Keratinocyte (primary cell): ENCODE data around the gene GANAB. TPM values are rescaled to one million over a fixed set of nuclear protein-coding genes. Genes with fewer than 3 reads are reported as not detected.
A peak's percentile ranks its signal among the peaks of the same experiment; 100 is the strongest.

Experiments used
- DNase-seq: peaks from one replicate; pipeline ENCODE4 v3.0.0-alpha.2; 2011; ENCODE audit warnings: low read depth, missing footprints, low spot score
- FAIRE-seq: peaks from 2 replicates; lab custom pipeline; 2011; peaks lifted over from hg19 to GRCh38; lab: Jason Lieb, UNC
- H2AFZ ChIP-seq: 2 replicates; pipeline ENCODE4 v1.6.0; 2012; ENCODE audit warnings: low read length, control low read depth, inconsistent platforms; ENCODE audit not compliant: control insufficient read depth
- H3K27ac ChIP-seq: 2 replicates; pipeline ENCODE4 v1.5.1; 2011; ENCODE audit warnings: low read length; ENCODE audit not compliant: control insufficient read depth, insufficient read depth
- H3K27me3 ChIP-seq: 3 replicates; pipeline ENCODE4 v1.6.0; 2011; ENCODE audit warnings: low read length; ENCODE audit not compliant: control insufficient read depth, insufficient read depth; ENCODE audit errors: extremely low read depth
- H3K36me3 ChIP-seq, 2 experiments: 2 replicates in 1 of 2; 3 replicates in 1 of 2; pipeline ENCODE4 v1.5.1; 2011; ENCODE audit warnings: low read length in 2 of 2, mild to moderate bottlenecking in 1 of 2; ENCODE audit not compliant: control insufficient read depth in 2 of 2, insufficient read depth in 2 of 2; ENCODE audit errors: extremely low read depth in 1 of 2
- H3K4me1 ChIP-seq: 3 replicates; pipeline ENCODE4 v1.5.1; 2011; ENCODE audit warnings: low read length; ENCODE audit not compliant: control insufficient read depth, insufficient read depth; ENCODE audit errors: extremely low read depth
- H3K4me2 ChIP-seq: 3 replicates; pipeline ENCODE4 v1.6.0; 2011; ENCODE audit warnings: low read depth, low read length; ENCODE audit not compliant: control insufficient read depth, insufficient read depth; ENCODE audit errors: extremely low read depth
- H3K4me3 ChIP-seq, 3 experiments: fragments of 200-600 bp in 1 of 3; sonication (generic) in 1 of 3; 2 replicates in 2 of 3; 3 replicates in 1 of 3; pipeline ENCODE4 v1.5.1; 2011 to 2016; ENCODE audit warnings: low read length in 3 of 3, mild to moderate bottlenecking in 3 of 3, control low read depth in 2 of 3, inconsistent platforms in 1 of 3, low read depth in 1 of 3, mixed read lengths in 1 of 3, mixed run types in 1 of 3, moderate library complexity in 1 of 3; ENCODE audit not compliant: control insufficient read depth in 2 of 3, insufficient read depth in 2 of 3; ENCODE audit errors: extremely low read depth in 1 of 3
- H3K79me2 ChIP-seq: 2 replicates; pipeline ENCODE4 v1.6.0; 2012; ENCODE audit warnings: low read length; ENCODE audit not compliant: control insufficient read depth, insufficient read depth
- H3K9ac ChIP-seq: 3 replicates; pipeline ENCODE4 v1.6.0; 2011; ENCODE audit warnings: low read length; ENCODE audit not compliant: control insufficient read depth, insufficient read depth; ENCODE audit errors: extremely low read depth
- H3K9me1 ChIP-seq: 3 replicates; pipeline ENCODE4 v1.6.0; 2011; ENCODE audit warnings: low read length; ENCODE audit not compliant: control insufficient read depth, insufficient read depth; ENCODE audit errors: extremely low read depth
- H3K9me3 ChIP-seq: 2 replicates; pipeline ENCODE4 v1.5.1; 2012; ENCODE audit warnings: low read depth, low read length; ENCODE audit not compliant: control insufficient read depth
- H4K20me1 ChIP-seq: 3 replicates; pipeline ENCODE4 v1.6.0; 2011; ENCODE audit warnings: low read length; ENCODE audit not compliant: control insufficient read depth, insufficient read depth; ENCODE audit errors: extremely low read depth
- CTCF ChIP-seq, 3 experiments: IDR thresholded peaks in 1 of 3; conservative IDR thresholded peaks in 1 of 3; optimal IDR thresholded peaks in 1 of 3; 2 replicates in 2 of 3; 3 replicates in 1 of 3; pipeline versions ENCODE3 to v1.5.1; 2011; ENCODE audit warnings: low read length in 3 of 3, mild to moderate bottlenecking in 3 of 3, moderate library complexity in 2 of 3, control low read depth in 1 of 3, inconsistent platforms in 1 of 3; ENCODE audit not compliant: insufficient read depth in 2 of 3; ENCODE audit errors: extremely low read depth in 1 of 3
- EZH2 ChIP-seq: IDR thresholded peaks from one replicate; pipeline ENCODE4 v1.6.1; 2012; ENCODE audit warnings: inconsistent platforms, mild to moderate bottlenecking, low read length, moderate library complexity
- dilution Hi-C: fragments of 300-500 bp; cut with MboI; formaldehyde crosslinking; loops from one replicate; pipeline ENCODE4 v1.7.0; 2020; ENCODE audit warnings: low sequenced_read_pairs; ENCODE audit not compliant: extremely low pct_ligation_motif_present
- polyA plus RNA-seq, 5 experiments: library from polyadenylated mRNA; depleted of rRNA in 3 of 5; stranded (reverse) in 3 of 5; stranded (forward) in 1 of 5; unstranded in 1 of 5; fragments of >200 nt; gene quantifications; 1 replicate in 1 of 5; 2 replicates in 3 of 5; 3 replicates in 1 of 5; pipeline versions ENCODE4 v1.2.1 to v1.2.3, GENCODE V29; 2011 to 2012; ENCODE audit warnings: missing spikeins in 2 of 5, low read depth in 1 of 5, low replicate concordance in 1 of 5

GANAB gene
- polyA plus RNA-seq, 1 donor (not counting 4 experiments of a cell fraction or from before 2014, with no cell fraction given), result 153 TPM

GRCh38 chr11:62665599-62666258 is 19.3 kb upstream of the GANAB start:
- H3K79me2 ChIP-seq, result peaks cover 42% of the 10 kb centered on the region
- H3K9me1 ChIP-seq, result no peaks in the 10 kb centered on the region
- H3K9me3 ChIP-seq, result no peaks in the 10 kb centered on the region
- H3K9ac ChIP-seq, result peak overlapping the region; percentile 95
- DNase-seq (no peak), FAIRE-seq (no peak)
- H3K27me3 ChIP-seq, result no peaks in the 10 kb centered on the region
- TF ChIP-seq CTCF (optimal IDR thresholded peaks at IDR 0.05 in 1 of 3, IDR thresholded peaks at IDR 0.05 in 1 of 3, conservative IDR thresholded peaks at IDR 0.05 in 1 of 3; ENCODE audit: extremely low read depth in 1 of 3, insufficient read depth in 2 of 3, low read length in 3 of 3), result peak in 1 of 3 experiments; percentile 13
- no peak for TF ChIP-seq EZH2
- H3K4me3 ChIP-seq, result peak overlapping the region; percentile 93 to 97 (median 95)
- no peak overlapping the region for H2AFZ ChIP-seq
- peak overlapping the region; percentile 86 for H3K27ac ChIP-seq
- H3K36me3 ChIP-seq, result peaks cover 23 to 37% of the 10 kb centered on the region in 2 experiments
- dilution Hi-C loops, result no loop called here
- peaks cover 25% of the 10 kb centered on the region for H3K4me1 ChIP-seq
- H3K4me2 ChIP-seq, result peak overlapping the region; percentile 95
- H4K20me1 ChIP-seq, result peaks cover 4% of the 10 kb centered on the region

- peaks cover 42% of the 10 kb centered on the region for H3K79me2 ChIP-seq
- dilution Hi-C loops, result no loop called here
- peak within 1 kb of the TSS; percentile 95 for H3K9ac ChIP-seq
- H3K9me1 ChIP-seq, result no peaks in the 10 kb centered on the region
- no peak for FAIRE-seq
- H3K4me3 ChIP-seq, result peak within 1 kb of the TSS; percentile 93 to 97 (median 95)
- H3K27ac ChIP-seq, result peak within 1 kb of the TSS; percentile 86
- H3K9me3 ChIP-seq, result no peaks in the 10 kb centered on the region
- peak within 1 kb of the TSS; percentile 66 for H2AFZ ChIP-seq
- H4K20me1 ChIP-seq, result peaks cover 4% of the 10 kb centered on the region
- H3K27me3 ChIP-seq, result no peaks in the 10 kb centered on the region
- TF ChIP-seq CTCF (optimal IDR thresholded peaks at IDR 0.05 in 1 of 3, IDR thresholded peaks at IDR 0.05 in 1 of 3, conservative IDR thresholded peaks at IDR 0.05 in 1 of 3; ENCODE audit: extremely low read depth in 1 of 3, insufficient read depth in 2 of 3, low read length in 3 of 3), result no peak
- no peak for TF ChIP-seq EZH2
- H3K4me1 ChIP-seq, result peaks cover 24% of the 10 kb centered on the region
- DNase-seq, result peak; percentile 77
- peak within 1 kb of the TSS; percentile 95 for H3K4me2 ChIP-seq
- H3K36me3 ChIP-seq, result peaks cover 23 to 37% of the 10 kb centered on the region in 2 experiments
Observed at GRCh38 chr11:62665075-62665598, 18.7 kb upstream of the GANAB start, which contains the start of the genes C11orf98 and CSKMT. Gene C11orf98, minus strand, starts transcription at chr11:62665210. Its CDS starts 41 bp downstream, at chr11:62665169. Gene CSKMT, plus strand, starts transcription at chr11:62665312. Its CDS starts 568 bp downstream, at chr11:62665880.
